Measurements from ENCODE around the gene SSBP2.

Gene SSBP2

DNA sequence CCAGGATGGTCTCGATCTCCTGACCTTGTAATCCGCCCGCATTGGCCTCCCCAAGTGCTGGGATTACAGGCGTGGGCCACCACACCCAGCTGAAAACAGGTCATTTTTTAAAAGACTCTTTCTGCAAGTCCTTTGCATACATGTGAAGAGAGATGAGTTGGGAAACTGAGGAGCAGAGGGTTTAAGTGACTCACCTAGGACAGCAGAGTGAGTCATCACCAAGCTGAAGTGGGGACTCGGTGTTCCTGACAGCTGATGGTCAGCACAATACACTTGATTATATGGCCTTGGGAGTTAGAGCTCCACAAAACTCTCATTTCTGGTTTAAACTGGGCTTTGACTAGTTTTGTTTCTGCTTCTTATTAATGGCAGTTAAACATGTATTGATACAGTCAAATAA lies 38.1 kb upstream of the SSBP2 start:
- TF ChIP-seq FOXP2 (optimal IDR thresholded peaks at IDR 0.05; ENCODE audit: borderline replicate concordance, extremely low read depth, extremely low read length, insufficient read depth), result no peak
- no peak for TF ChIP-seq SIN3A (IDR thresholded peaks at IDR 0.05; ENCODE audit: borderline replicate concordance, insufficient read depth, low read length)
- TF ChIP-seq TAF1 (IDR thresholded peaks at IDR 0.05; ENCODE audit: borderline replicate concordance, insufficient read depth, low read length), result no peak
- TF ChIP-seq REST (IDR thresholded peaks at IDR 0.05; ENCODE audit: insufficient read depth in 1 of 2, low read depth in 2 of 2, low read length in 2 of 2), result no peak
- no peak for TF ChIP-seq POLR2AphosphoS5 (IDR thresholded peaks at IDR 0.05; ENCODE audit: low read depth, low read length)

- TF ChIP-seq FOXP2 (optimal IDR thresholded peaks at IDR 0.05; ENCODE audit: borderline replicate concordance, extremely low read depth, extremely low read length, insufficient read depth) (no peak), TAF1 (IDR thresholded peaks at IDR 0.05; ENCODE audit: borderline replicate concordance, insufficient read depth, low read length) (no peak), REST (IDR thresholded peaks at IDR 0.05; ENCODE audit: insufficient read depth in 1 of 2, low read depth in 2 of 2, low read length in 2 of 2) (no peak), POLR2AphosphoS5 (IDR thresholded peaks at IDR 0.05; ENCODE audit: low read depth, low read length) (no peak), SIN3A (IDR thresholded peaks at IDR 0.05; ENCODE audit: borderline replicate concordance, insufficient read depth, low read length) (no peak)
Observed at GRCh38 chr5:81788329-81788728, 37.4 kb upstream of the SSBP2 start.

- no peak for TF ChIP-seq SIN3A (IDR thresholded peaks at IDR 0.05; ENCODE audit: borderline replicate concordance, insufficient read depth, low read length)
- TF ChIP-seq REST (IDR thresholded peaks at IDR 0.05; ENCODE audit: insufficient read depth in 1 of 2, low read depth in 2 of 2, low read length in 2 of 2), result no peak
- TF ChIP-seq FOXP2 (optimal IDR thresholded peaks at IDR 0.05; ENCODE audit: borderline replicate concordance, extremely low read depth, extremely low read length, insufficient read depth), result no peak
- no peak for TF ChIP-seq POLR2AphosphoS5 (IDR thresholded peaks at IDR 0.05; ENCODE audit: low read depth, low read length)
- TF ChIP-seq TAF1 (IDR thresholded peaks at IDR 0.05; ENCODE audit: borderline replicate concordance, insufficient read depth, low read length), result no peak
Observed at GRCh38 chr5:81787474-81788242, 36.8 kb upstream of the SSBP2 start.

DNA sequence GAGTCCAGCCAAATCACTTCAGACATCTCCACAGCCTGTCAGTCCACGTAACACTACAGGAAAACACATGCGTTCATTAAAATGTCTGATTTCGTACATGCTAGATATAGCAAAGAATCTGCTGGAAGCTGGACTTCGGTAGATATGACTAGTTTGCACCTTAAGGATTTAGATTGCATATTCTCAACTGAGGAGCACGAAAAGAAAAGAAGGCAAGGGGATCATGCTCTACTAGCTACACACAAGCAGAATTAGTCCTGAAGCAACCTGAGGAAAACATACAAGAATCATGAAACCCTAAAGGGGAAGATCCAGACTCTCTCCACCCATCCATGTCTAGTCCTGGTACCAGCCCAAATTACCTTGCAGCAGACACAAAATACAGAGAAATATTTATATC lies 36.1 kb upstream of the SSBP2 start:
- TF ChIP-seq FOXP2 (optimal IDR thresholded peaks at IDR 0.05; ENCODE audit: borderline replicate concordance, extremely low read depth, extremely low read length, insufficient read depth), result no peak
- no peak for TF ChIP-seq TAF1 (IDR thresholded peaks at IDR 0.05; ENCODE audit: borderline replicate concordance, insufficient read depth, low read length)
- TF ChIP-seq POLR2AphosphoS5 (IDR thresholded peaks at IDR 0.05; ENCODE audit: low read depth, low read length), result no peak
- no peak for TF ChIP-seq SIN3A (IDR thresholded peaks at IDR 0.05; ENCODE audit: borderline replicate concordance, insufficient read depth, low read length)
- TF ChIP-seq REST (IDR thresholded peaks at IDR 0.05; ENCODE audit: insufficient read depth in 1 of 2, low read depth in 2 of 2, low read length in 2 of 2), result no peak

Measured in PFSK-1 (cell line).